ENCODE measurements around the gene LCN9. TPM values are rescaled to one million over a fixed set of nuclear protein-coding genes. Genes with fewer than 3 reads are reported as not detected.

The LCN9 gene
- total RNA-seq, 4 donors from 2014 or later: not detected

DNA sequence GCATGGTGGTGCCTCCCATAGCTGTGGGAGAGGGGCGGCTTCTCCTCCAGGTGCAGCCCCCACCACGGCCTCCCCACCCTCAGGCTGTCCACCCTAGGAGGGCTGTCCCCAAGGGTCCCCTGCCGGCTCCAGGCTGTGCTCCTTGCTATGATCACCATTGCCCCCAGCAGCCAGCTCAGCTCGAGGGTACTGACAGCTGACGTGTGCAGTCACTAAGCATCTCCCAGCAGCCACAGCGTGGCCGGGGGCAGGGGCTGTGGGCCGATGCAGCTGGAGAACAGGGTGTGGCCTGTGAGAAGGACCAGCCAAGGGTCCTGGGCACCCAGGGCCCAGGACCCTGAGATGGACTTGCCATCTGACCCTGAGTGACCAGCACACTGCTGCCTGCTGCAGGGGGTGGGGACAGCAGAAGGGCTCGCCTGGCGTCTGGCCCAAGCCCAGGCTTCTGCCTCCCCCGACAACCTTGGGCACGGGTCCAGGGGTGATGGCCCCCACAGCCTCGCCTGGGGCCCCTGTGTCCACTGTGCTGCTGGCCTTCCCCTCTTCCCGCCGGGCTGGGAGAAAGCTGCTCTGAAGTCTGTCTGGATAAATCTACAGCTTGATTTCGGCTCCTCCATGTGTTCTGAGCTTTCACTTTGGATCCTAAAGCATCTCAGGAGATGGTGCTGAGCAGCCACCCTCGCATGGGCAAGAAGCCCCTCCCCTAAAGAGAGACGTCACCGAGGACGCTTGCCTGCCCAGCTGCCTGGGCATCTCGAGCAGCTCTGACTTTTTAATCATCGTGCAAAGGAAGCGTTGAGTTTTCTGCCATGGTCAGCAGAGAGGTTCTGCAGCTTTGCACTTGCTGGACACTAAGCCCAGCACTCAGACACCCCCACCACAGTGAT, 44.4 kb downstream of the LCN9 start:
- Histone ChIP-seq H3K4me1 (peaks cover 0 to 1% of the 10 kb centered on the region in 2 donors), H3K27me3 (no peaks in the 10 kb centered on the region)
- no peak for DNase-seq

DNA sequence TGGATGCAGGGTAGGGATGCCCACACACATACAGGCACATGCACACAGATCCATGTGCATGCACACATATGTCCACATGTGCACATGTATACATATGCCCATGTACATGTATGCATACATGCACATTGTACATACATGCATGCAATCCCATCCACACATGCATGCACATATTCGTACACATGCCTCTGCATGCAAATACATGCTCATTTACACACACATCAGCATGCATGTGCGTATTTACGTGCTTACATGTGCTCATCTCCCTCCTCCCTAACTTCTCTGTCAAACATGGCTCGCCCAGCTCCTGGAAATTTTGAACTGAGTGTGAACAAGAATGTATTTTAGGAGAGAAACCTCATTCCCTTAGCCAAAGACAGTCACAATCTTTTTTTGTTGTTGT, 45.1 kb downstream of the LCN9 start:
- intact Hi-C loops (cut with DNase I): no loop called here
- H3K27ac ChIP-seq: no peak overlapping the region
- H3K4me3 ChIP-seq (replicated peaks in 1 of 3): no peak overlapping the region
- no peaks in the 10 kb centered on the region for H3K27me3 ChIP-seq
- no peaks in the 10 kb centered on the region for H3K4me1 ChIP-seq
- DNase-seq: no peak
- no peaks in the 10 kb centered on the region for H3K9me3 ChIP-seq
- WGBS, 2 donors: 85 to 86% methylated on average over 4 of the region's 4 CpGs
- TF ChIP-seq, protein P1, sequence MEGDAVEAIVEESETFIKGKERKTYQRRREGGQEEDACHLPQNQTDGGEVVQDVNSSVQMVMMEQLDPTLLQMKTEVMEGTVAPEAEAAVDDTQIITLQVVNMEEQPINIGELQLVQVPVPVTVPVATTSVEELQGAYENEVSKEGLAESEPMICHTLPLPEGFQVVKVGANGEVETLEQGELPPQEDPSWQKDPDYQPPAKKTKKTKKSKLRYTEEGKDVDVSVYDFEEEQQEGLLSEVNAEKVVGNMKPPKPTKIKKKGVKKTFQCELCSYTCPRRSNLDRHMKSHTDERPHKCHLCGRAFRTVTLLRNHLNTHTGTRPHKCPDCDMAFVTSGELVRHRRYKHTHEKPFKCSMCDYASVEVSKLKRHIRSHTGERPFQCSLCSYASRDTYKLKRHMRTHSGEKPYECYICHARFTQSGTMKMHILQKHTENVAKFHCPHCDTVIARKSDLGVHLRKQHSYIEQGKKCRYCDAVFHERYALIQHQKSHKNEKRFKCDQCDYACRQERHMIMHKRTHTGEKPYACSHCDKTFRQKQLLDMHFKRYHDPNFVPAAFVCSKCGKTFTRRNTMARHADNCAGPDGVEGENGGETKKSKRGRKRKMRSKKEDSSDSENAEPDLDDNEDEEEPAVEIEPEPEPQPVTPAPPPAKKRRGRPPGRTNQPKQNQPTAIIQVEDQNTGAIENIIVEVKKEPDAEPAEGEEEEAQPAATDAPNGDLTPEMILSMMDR (IDR thresholded peaks at IDR 0.05): no peak
- no peak for TF ChIP-seq POLR2A (IDR thresholded peaks at IDR 0.05)
- H3K36me3 ChIP-seq: no peaks in the 10 kb centered on the region

More for the DNA sequence above, 44.4 kb downstream of the LCN9 start:
- Histone ChIP-seq H3K9me3 (no peaks in the 10 kb centered on the region), H3K27ac (no peak overlapping the region), H3K4me3 (replicated peaks in 1 of 3) (no peak overlapping the region), H3K36me3 (no peaks in the 10 kb centered on the region)
- intact Hi-C loops (cut with DNase I): no loop called here
- WGBS, 2 donors: 19 to 20% methylated on average over 13 to 16 of the region's 23 CpGs
- TF ChIP-seq, protein P1 (IDR thresholded peaks at IDR 0.05): no peak
- TF ChIP-seq POLR2A (IDR thresholded peaks at IDR 0.05): no peak

DNA sequence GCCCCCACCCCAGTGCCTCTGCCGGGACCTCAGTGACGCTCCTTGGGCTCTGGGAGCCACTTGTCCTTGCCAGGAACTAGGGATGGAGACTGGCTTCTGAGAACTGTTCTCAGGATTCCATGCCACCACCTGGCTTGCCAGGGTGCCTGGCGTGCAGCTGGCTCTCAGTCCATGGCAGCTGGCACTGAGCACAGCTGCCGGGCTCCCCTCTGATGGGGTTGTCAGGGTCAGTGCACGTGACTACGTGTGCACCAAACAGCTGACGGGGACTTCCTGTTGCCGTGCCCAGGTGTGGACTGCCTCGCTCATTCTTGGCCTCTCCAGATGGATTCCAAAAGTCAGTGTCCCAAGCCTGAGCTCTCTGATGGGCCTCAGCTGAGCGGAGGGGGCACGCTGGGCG, 48.3 kb downstream of the LCN9 start:
- Histone ChIP-seq H3K27me3 (peaks cover 3% of the 10 kb centered on the region), H3K9me3 (no peaks in the 10 kb centered on the region), H3K4me3 (replicated peaks in 1 of 3) (no peak overlapping the region), H3K4me1 (no peaks in the 10 kb centered on the region), H3K27ac (no peak overlapping the region), H3K36me3 (no peaks in the 10 kb centered on the region)
- WGBS, 2 donors: 82 to 92% methylated on average over 5 to 7 of the region's 12 CpGs
- TF ChIP-seq POLR2A (IDR thresholded peaks at IDR 0.05): no peak
- TF ChIP-seq, protein P1 (IDR thresholded peaks at IDR 0.05): no peak
- intact Hi-C loops (cut with DNase I): no loop called here
- no peak for DNase-seq

DNA sequence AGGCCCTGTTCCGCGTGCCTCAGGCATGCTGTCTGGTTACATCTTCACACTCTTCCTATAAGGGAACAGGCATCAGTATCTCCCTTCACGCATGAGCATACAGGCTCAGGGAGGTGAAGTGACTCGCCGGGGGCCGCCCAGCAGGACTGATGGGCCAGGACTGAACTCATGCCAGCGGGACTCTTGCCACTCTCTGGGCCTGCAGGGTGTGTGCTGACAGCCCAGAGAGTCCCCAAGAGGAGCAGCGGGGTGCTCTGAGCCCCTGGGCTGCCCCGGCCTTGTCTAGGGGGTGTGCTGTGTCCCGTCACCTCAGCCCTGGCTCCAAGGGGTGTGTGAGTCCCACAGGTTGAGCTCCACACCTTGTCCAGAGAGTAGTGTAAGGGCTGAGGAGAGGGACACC, 48.8 kb downstream of the LCN9 start:
- WGBS, 2 donors: 91 to 93% methylated on average over 9 to 10 of the region's 10 CpGs
- no peak for DNase-seq
- peaks cover 3% of the 10 kb centered on the region for H3K27me3 ChIP-seq

More for the DNA sequence above, 48.8 kb downstream of the LCN9 start:
- no peaks in the 10 kb centered on the region for H3K9me3 ChIP-seq
- intact Hi-C loops (cut with DNase I): no loop called here
- no peak overlapping the region for H3K27ac ChIP-seq
- TF ChIP-seq POLR2A (IDR thresholded peaks at IDR 0.05): no peak
- TF ChIP-seq, protein P1 (IDR thresholded peaks at IDR 0.05): no peak
- no peak overlapping the region for H3K4me3 ChIP-seq (replicated peaks in 1 of 3)
- no peaks in the 10 kb centered on the region for H3K36me3 ChIP-seq
- H3K4me1 ChIP-seq: no peaks in the 10 kb centered on the region

Data from thyroid gland (tissue), 4 donors.